Peyer's patch (tissue), 4 donors: Measurements from ENCODE around the gene SCNN1A.

Source experiments
- CTCF ChIP-seq, 6 experiments: fragments of 450-650 bp in 4 of 6; fragments of 200-600 bp in 2 of 6; sonication (generic) in 1 of 6; IDR thresholded peaks; one replicate each; pipeline ENCODE4 v1.5.1; 2017 to 2019; ENCODE audit warnings: antibody characterized with exemption in 6 of 6, mild to moderate bottlenecking in 3 of 6, moderate library complexity in 1 of 6
- POLR2A ChIP-seq, 2 donors: fragments of 450-650 bp; IDR thresholded peaks; one replicate each; pipeline ENCODE4 v1.5.1; 2017; ENCODE audit warnings: antibody characterized with exemption in 2 of 2, mild to moderate bottlenecking in 2 of 2, moderate library complexity in 2 of 2

GRCh38 chr12:6377667-6377994, 2.3 kb upstream of the SCNN1A start:
- TF ChIP-seq CTCF (IDR thresholded peaks at IDR 0.05), result no peak
- no peak for TF ChIP-seq POLR2A (IDR thresholded peaks at IDR 0.05)
